B cell (primary cell): Measurements from ENCODE around the gene ABHD1.

Experiments used
- CTCF ChIP-seq: fragments of 200-600 bp; IDR thresholded peaks from one replicate; pipeline ENCODE4 v1.8.0; 2022; ENCODE audit warnings: antibody characterized with exemption, mild to moderate bottlenecking
- EZH2 ChIP-seq: IDR thresholded peaks from 2 replicates; pipeline ENCODE4 v1.6.1; 2012; ENCODE audit warnings: borderline replicate concordance, low read depth, mild to moderate bottlenecking, moderate library complexity, low read length; ENCODE audit not compliant: insufficient read depth, poor library complexity, severe bottlenecking

GRCh38 chr2:27160191-27160590, 36.6 kb downstream of the ABHD1 start:
- no peak for TF ChIP-seq CTCF
- TF ChIP-seq EZH2, result no peak
